22Rv1 (cell line): ENCODE measurements around the gene AFF1.

Experiments
- H3K27ac ChIP-seq: fragments of 450-650 bp; 2 replicates; pipeline ENCODE4 v1.5.1; 2017
- ZFX ChIP-seq: fragments of 450-650 bp; IDR thresholded peaks from 2 replicates; pipeline ENCODE4 v1.6.1; 2017; ENCODE audit warnings: antibody characterized with exemption, borderline replicate concordance
- TF ChIP-seq, protein P1 (sequence below): fragments of 450-650 bp; IDR thresholded peaks from 2 replicates; pipeline ENCODE4 v1.5.1; 2017; ENCODE audit warnings: mild to moderate bottlenecking

Gene AFF1

DNA sequence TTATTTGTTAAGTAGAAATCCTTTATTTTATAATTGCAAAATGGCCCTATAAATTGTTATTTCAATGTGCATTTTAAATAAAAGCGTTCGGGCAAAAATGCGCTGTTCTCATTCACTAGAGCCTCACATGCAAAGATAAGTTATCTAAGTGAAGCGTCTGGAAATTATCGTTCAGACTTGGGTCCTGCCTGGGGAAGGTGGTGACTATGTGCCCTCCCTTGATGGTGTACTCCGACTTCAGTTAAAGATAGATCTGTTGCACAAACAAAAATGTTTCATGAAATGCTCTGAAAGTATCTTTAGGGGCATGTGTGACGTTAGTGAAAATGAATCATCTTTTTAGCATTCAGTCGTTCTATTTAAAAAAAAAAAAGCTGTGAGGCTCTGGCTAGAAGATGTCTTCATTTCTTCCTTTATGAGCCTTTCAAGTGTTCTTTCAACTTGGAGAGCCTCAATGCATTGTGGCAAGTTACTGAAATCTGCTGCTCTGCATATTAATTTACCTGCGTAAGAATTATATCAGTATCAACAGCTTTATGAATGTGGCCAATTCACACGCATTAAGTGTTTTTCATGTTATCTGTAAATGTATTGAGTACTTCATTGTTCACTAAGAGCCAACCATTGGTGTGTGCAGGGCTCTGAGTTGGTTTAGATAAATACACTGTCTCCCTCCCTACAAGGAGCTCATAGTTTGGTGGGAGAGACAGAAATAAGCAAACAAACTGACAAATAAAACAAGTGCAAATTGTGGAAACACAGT is 83.0 kb downstream of the AFF1 start:
- no peak for TF ChIP-seq ZFX
- TF ChIP-seq, protein P1, sequence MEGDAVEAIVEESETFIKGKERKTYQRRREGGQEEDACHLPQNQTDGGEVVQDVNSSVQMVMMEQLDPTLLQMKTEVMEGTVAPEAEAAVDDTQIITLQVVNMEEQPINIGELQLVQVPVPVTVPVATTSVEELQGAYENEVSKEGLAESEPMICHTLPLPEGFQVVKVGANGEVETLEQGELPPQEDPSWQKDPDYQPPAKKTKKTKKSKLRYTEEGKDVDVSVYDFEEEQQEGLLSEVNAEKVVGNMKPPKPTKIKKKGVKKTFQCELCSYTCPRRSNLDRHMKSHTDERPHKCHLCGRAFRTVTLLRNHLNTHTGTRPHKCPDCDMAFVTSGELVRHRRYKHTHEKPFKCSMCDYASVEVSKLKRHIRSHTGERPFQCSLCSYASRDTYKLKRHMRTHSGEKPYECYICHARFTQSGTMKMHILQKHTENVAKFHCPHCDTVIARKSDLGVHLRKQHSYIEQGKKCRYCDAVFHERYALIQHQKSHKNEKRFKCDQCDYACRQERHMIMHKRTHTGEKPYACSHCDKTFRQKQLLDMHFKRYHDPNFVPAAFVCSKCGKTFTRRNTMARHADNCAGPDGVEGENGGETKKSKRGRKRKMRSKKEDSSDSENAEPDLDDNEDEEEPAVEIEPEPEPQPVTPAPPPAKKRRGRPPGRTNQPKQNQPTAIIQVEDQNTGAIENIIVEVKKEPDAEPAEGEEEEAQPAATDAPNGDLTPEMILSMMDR = no peak
- no peak overlapping the region for H3K27ac ChIP-seq

DNA sequence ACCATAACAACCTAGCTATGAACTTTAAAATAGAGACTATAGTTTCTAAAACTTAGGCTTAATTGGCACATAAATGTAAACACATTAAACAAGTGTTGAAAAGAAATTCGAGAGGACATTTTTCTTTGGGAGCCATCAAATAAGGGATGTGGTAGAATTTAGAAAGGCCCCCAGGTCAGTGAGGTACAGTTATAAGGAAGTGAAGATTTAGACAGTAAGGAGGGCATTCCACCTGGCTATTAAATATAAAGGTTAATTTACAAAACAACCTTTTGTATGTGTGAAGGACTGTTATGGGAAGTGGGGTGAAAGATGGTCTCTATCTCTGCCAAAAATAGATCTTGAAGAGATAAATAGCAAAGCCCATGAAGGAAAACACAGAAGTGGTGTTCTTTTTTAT is 83.9 kb downstream of the AFF1 start:
- H3K27ac ChIP-seq = no peak overlapping the region

DNA sequence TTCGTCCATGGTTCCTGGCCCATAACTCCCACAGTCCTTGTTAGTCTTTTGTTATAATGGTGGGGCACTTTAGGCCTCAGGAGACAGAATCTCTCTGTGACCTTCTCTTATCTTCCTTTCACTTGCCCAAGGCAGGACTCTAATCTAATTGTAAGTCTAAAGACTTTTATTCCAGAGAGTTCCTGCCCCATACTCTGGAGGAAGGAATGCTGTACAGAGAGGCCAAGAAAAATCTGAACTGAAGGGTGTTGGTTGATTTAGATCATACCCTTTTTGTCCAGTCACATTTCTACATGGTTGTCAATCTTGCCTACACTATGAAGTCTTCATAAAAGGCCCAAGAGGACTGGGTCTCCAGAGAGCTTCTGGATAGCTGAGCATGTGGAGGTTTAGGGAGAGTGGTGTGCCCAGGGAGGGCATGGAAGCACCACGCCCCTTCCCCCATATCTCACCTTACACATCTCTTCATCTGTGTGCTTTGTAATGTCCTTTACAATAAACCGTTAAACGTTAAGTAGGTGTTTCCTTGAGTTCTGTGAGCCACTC is 84.5 kb downstream of the AFF1 start:
- no peak overlapping the region for H3K27ac ChIP-seq
- TF ChIP-seq, protein P1 = no peak
- TF ChIP-seq ZFX = no peak

More for the DNA sequence above, 83.9 kb downstream of the AFF1 start:
- TF ChIP-seq ZFX = no peak
- TF ChIP-seq, protein P1 = no peak

DNA sequence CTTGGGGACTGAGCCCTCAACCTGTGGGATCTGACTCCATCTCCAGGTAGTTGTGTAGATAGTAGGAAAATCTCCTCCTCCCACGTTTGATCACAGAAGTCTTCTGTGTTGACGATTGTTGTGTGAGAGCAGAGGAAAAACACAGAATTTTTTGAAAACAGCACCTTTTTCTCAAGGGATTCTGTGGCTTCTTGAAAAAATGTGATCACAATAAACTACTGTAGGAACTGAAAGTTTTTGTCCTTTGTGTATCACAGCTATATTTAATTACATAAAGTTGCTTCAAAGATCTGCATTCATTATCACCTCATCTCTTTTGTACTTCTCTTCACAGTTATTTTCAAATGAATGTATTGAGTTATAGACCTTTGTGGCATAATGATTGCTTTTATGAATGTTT is 85.1 kb downstream of the AFF1 start:
- TF ChIP-seq, protein P1 = no peak
- no peak for TF ChIP-seq ZFX
- H3K27ac ChIP-seq = no peak overlapping the region

DNA sequence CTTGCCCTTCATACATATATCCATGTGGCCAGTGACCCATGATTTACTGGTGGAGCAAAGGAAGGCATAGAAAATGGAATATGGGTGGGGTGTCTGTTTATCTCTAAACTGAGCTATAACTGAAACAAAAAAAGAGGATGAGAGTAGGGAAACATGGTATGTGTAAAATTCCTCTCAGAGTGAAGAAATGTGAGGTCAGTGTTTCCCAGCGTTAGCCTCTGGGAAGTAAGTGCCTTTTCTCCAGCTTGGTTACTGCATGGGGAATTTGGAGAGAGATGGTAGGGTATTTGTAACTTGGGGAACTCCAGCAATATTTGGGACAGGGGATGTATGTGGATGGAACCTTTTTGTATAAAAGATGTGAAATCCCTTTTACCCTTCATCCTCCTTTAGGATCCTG is 89.4 kb downstream of the AFF1 start:
- H3K27ac ChIP-seq = no peak overlapping the region
- TF ChIP-seq ZFX = no peak

DNA sequence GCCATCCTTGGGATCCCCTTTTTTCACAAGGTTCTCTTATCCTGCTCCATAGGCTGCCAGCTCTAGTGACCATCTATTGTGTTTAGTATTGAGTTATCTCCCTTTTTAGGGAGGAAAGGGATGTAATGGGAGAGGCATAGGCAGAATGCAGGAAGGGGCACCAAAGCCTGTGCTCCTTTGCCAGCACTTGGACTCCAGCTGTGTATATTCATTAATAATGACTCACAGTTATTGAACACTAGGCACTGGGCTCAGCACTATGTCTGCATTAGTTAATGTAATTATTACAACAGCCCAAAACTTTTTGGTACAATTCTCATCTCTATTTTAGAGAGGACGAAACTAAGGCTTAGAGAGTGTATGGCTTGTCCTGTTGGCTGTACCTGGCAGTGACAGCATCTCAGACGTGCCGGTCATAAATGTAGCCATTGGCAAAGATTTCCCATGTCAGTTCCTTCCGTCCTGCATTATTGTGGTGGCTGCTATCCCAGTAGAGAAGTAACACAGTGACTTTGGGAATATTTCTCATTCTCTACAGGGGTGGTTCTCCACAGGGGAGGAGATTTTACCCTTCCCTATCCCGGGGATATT is 90.3 kb downstream of the AFF1 start:
- no peak overlapping the region for H3K27ac ChIP-seq
- TF ChIP-seq, protein P1 = no peak
- TF ChIP-seq ZFX = no peak

DNA sequence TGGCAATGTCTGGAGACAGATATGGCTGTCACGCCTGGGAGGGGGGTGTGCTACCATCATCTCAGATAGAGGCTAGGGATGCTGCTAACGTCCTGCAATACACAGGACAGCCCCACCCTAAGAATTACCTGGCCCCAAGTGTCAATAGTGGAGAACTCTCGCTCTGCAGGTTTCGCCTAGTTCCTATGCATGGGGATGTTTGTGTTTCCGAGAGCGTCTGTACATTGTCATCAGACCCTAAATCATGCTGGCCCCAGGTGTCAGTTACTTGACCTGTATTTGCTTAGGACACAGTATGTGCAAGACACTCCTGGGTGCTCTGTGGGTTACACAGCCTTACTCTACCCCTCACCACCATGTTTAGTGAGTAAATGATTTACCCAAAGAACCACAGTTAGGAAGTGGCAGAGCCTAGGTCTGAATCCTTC is 90.8 kb downstream of the AFF1 start:
- TF ChIP-seq, protein P1 = no peak
- no peak for TF ChIP-seq ZFX

More for the DNA sequence above, 90.8 kb downstream of the AFF1 start:
- H3K27ac ChIP-seq = no peak overlapping the region
